ENCODE measurements around the gene SFMBT1. TPM values are rescaled to one million over a fixed set of nuclear protein-coding genes. Genes with fewer than 3 reads are reported as not detected.
A peak's percentile ranks its signal among the peaks of the same experiment; 100 is the strongest.

Gene SFMBT1
- total RNA-seq, 1 donor from 2014 or later: 14.7 TPM

DNA sequence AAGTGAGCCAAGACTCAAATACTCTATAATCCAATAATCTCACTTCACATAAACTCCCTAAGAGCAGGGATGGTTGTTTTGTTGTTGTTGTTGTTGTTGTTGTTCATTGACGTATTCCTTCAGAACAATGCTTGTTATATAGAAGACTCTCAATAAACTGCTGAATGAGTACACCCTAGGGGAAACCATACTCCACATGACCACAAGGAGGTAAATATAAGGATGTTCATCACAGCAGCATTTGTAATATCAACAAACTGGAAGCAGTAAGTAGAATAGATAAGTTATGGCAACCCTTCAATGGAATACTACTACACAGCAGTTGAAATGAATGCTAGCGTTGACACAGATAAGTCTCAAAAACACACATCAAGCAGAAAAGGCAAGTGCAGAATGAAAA, 86.1 kb downstream of the SFMBT1 start:
- intact Hi-C loops (cut with DNase I): no loop called here
- DNase-seq (ENCODE audit: low spot score): no peak

DNA sequence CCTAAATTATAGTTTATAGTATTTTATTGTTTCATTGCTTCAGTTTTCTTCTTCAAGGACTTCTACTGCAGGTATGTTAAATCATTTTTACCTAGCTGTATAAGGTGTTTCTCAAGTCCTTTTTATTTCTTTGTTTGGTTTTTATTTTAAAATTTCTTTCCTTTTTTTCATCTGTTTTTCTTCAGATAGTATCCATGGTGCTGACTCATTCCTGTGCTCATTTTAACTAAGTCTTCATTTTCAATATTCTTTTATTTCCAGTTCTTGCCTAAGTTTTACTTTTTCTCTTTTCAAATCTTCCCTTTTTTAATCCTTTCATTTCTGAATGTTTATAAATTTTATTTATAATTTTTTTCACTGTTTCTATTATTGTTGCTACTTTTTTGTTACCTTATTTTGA, 106.3 kb downstream of the SFMBT1 start:
- intact Hi-C loops (cut with DNase I): loop anchor here (10.0 kb wide), 1 partner anchor 195 kb away; no protein-coding TSS in a partner anchor
- no peak for DNase-seq (ENCODE audit: low spot score)

DNA sequence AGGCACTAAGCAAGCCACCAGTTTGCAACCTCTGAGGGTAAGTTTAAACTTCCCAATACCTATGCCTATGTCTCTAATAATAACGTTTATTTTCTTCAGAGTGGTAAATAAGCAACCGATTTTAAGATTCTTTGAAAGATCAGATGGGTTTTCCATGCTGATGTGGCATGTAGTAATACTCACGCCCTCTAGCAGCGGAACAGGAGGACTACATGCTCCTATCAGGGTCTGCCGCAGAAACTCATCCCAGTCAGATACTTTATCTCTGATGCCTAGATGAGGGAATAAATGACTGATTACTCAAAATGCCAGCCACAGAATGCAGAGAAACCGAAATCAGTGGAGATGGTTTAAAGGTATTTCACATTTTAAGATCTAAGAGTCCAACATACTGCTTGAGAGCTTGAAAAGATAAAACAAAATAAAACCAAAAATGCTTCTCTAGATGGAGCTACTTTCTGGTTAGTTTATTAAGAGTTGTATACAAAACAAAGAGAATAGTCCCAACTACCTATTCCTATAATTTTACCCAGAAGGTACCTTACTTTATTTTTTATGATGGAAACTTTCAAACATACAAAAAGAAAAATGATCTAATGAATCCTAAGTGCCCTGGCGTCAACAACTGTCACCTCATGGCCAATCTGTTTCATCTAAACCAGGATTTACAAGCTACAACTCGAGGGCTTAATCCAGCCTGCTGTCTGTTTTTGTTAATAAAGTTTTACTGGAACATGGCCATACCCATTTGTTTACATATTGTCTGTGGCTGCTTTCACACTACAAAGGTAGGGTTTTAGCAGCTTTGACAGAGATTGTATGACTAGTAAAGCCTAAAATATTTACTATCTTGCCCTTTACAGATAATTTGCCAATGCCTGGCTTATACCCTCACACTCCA, 111.0 kb downstream of the SFMBT1 start:
- DNase-seq (ENCODE audit: low spot score): no peak
- intact Hi-C loops (cut with DNase I): loop anchor here (2.0 to 10.0 kb wide), 2 partner anchors 138 to 190 kb away; no protein-coding TSS in a partner anchor

DNA sequence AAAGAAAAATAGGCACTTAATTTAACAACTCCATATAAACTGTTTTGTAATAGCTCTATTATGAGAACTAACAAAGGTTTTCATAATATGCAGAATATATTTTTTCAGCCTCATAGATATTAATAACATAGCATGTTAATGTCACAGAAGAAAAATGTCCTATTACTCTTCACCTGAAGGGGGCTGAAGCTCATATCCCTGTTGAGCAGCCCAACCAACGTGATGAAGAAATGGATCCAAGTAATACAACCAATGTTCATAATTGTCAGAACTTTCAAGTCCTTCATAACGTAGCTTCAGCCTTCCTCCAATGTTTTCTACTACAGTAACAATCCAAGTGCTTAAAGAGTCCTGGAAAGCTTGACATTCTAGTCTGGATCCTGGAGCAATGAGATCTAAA, 114.0 kb downstream of the SFMBT1 start:
- intact Hi-C loops (cut with DNase I): loop anchor here (10.0 kb wide), 1 partner anchor 187 kb away; no protein-coding TSS in a partner anchor

DNA sequence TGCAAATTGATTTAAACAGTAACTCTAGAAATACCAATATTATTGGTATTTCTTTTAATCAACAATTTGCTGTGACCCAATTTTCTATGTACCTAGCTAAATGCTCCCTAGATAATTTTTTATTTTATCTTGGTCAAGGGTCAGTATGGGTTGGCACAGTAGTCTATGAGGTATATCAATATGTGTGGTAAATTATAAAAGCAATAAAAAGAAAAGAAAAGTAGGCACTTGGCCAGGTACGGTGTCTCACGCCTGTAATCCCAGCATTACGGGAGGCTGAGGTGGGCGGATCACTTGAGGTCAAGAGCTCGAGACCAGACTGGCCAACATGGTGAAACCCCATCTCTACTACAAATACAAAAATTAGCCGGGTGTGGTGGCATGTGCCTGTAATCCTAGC, 114.5 kb downstream of the SFMBT1 start:
- no peak for DNase-seq (ENCODE audit: low spot score)
- intact Hi-C loops (cut with DNase I): loop anchor here (10.0 kb wide), 1 partner anchor 187 kb away; no protein-coding TSS in a partner anchor

More for the DNA sequence above, 114.0 kb downstream of the SFMBT1 start:
- DNase-seq (ENCODE audit: low spot score): no peak

DNA sequence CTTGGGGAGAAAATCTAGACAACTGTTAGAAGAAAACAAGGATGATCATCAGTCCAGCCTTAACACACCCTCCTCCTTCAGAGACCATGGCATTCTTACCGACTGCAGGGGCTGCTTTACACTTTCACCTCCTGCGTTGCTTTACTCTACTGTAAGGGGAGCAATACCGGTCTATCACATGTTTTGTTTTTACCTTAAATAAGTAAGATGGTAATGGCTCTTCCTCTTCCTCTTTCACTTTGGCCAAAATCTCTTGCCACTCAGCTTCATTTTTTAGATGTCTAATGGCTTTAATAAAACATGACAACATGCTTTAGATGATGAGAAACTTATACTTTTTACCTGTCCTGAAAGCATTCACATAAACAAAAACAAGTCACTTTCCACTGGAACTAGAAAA, 115.1 kb downstream of the SFMBT1 start:
- intact Hi-C loops (cut with DNase I): loop anchor here (10.0 kb wide), 1 partner anchor 186 kb away; no protein-coding TSS in a partner anchor
- no peak for DNase-seq (ENCODE audit: low spot score)

DNA sequence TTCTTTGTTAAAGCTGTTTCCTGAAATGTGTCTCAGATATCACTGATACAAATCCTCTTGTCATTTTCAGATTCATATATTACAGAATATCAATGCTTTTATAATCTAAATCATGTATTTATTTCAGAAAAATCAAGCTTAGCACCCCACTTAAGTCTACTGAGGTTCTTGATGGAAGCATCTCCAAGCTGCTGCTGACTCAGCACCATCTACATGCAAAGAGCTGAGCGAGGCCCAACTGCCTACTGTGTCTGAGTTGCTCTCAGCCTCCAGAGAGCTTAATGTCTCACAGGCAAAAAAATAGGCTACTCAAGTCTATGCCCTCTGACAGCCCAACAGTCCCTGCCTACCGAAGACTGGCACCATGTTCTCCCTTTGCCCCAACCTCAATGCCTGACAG, 119.3 kb downstream of the SFMBT1 start:
- DNase-seq (ENCODE audit: low spot score): no peak
- intact Hi-C loops (cut with DNase I): no loop called here

DNA sequence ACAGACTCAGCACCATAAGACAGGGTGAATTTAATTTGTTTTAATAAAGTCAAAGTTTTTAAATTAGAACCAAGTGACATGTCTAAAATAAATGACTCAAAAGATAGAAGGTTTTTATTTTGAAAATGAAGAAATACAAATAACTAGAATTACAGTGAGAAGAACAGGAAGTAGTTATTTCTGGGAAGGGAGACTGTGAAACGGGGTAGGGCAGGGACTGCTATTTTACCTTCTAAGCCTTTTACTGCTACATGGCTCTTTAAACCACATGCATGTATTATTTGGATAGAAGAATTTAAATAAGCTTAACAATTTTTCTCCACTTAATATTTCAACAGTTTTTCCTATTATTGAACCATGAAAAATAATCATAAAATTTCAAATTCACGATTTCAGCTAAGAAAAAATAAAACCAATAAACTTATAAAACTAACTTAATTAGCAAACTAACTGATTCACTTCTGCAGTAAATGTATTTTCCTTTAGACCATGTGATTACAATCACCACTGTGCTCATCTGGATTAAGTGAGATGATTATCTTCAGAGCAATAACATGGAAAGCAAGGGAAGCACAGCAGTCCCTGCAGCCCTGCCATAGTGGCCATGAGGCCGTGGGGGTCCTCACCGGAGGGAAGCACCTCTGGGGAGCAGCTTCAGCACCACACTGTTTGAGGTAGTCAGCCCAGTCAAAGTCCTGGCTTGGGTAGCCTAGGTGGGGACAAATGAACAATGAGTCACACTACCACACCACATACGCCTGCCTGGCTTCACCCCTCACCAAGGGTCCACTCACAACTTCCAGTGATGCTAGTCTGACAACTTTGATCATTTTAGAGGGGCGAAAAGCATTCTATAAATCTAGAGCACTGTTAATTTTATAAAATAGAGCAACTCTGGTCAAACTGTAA, 120.2 kb downstream of the SFMBT1 start:
- intact Hi-C loops (cut with DNase I): no loop called here
- no peak for DNase-seq (ENCODE audit: low spot score)

DNA sequence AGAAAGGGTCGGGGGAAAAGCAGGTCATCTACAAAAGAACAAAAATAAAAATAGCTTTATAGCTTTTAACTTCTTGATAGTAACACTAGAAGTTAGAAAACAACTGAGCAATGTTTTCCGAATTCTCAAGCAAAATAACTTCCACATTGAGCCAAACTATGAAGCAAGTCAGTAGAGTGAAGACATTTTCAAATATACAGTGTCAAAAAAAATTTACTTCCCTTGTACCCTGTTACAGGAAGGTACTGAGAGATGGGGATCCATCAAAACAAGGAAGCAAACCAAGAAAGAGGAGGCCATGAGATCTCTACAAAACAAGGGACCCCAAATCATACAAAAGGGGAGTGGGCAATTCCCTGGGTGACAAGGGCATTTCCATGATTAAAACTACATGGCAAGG, 121.9 kb downstream of the SFMBT1 start:
- DNase-seq (ENCODE audit: low spot score): no peak
- intact Hi-C loops (cut with DNase I): no loop called here

DNA sequence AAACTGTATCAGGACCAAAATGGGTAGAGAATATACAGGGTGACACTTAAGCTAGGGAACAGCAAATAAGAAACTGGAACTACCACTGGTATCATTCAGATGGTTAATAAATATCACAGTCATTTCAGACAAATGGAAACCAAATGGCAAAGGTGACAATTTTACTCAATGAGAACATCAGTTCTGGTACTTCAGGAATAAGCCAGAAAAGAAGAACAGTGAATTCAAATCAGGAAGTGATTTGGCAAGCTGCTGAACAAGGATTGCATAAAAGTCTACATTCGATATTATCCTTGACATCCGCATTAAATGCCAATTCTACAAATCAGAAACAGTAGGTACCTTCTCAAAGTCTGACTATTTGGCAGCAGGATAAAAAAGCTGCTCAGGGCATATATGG, 125.0 kb downstream of the SFMBT1 start:
- DNase-seq (ENCODE audit: low spot score): no peak
- intact Hi-C loops (cut with DNase I): no loop called here

DNA sequence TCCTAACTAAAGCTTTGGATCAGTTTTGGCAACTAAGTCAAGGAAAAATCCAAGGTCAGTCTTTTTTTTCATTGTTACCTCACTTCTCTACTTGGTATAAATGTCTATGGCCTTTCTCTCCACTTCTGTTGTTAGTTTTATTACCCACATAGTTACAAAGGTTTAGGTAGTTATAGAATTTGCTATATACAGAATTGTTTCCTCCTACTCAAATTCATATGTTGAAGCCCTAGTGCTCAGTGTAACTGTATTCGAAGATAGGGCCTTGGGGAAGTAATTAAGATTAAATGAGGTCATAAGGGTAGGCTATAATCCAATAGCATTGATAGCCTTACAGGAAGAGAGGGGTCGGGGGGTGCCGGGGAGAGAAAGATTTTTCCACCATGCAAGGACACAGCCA, 128.8 kb downstream of the SFMBT1 start:
- intact Hi-C loops (cut with DNase I): no loop called here
- DNase-seq (ENCODE audit: low spot score): no peak

DNA sequence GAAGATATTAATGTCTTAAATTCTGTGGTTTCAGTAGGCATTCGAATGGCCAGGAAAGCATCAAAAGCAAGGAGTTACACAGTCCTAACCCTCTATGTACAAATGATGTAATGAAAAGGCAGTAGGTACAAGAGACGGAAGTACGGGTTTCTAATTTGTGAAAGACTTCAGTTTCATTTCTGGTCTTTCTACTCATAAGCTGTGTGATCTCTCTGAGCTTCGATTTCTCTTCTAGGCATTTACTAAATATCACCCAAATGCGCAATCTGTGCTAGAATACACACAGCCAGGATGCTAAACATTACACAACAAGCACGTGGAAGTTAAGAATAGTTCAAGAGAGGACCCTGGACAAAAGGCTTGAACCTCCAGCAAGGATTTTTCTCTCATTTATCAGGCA, 130.6 kb downstream of the SFMBT1 start:
- no peak for DNase-seq (ENCODE audit: low spot score)
- intact Hi-C loops (cut with DNase I): no loop called here

DNA sequence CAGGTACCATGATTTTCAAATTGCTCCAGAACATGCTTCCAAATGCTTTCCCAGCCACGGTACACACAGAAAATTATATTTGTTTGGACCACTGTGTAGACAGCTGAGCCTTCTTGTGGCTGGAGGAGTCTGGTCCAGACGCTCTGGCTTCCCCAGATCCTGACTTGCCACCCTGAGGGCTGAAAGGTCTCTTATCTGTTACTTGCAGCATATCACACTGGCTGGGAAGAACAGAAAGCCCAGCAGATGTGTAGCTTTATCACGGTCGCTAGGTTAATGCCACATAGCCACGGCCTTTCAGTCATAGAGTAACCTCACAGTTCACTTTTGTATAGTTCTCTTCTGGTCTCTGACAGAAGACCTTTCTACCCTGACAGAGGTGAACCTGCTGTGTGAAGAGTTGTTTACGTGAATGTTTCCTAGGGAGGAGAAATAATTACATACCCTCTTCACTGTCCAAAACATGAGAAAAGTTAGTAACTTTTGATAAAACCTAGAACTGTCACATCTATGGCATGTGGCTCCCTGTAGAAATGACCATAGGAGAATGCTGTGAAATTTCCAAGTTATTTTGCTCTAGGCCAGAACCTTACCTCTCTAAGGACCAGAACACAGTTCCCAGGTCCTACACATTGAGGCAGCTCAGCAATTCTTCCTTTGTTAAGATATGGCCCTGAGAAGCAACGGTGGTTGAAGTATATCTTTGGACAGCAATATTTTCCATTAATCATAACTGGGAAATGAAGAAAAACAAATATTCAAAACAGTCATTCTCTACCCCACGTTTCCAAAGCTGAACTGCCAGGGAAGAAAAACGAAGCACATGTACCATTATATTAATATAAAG, 132.8 kb downstream of the SFMBT1 start:
- intact Hi-C loops (cut with DNase I): no loop called here
- no peak for DNase-seq (ENCODE audit: low spot score)

DNA sequence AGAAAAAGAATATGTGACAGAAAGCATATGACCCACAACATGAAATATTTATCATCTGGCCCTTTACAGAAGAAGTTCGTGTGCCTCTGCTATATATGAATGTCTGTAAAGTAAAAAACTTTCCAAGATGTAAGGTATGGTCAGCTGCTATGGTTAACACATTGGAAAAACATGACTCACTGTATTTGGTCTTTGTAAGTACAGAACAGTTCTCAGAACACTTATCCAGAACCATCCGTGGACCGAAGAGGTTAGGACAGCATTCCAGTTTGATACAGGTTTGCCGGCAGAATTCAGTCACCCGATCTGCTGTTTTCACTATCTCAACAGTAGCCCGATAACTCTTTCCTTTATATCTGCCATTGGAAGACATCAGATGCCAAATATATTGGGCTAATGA, 135.1 kb downstream of the SFMBT1 start:
- intact Hi-C loops (cut with DNase I): no loop called here
- no peak for DNase-seq (ENCODE audit: low spot score)

DNA sequence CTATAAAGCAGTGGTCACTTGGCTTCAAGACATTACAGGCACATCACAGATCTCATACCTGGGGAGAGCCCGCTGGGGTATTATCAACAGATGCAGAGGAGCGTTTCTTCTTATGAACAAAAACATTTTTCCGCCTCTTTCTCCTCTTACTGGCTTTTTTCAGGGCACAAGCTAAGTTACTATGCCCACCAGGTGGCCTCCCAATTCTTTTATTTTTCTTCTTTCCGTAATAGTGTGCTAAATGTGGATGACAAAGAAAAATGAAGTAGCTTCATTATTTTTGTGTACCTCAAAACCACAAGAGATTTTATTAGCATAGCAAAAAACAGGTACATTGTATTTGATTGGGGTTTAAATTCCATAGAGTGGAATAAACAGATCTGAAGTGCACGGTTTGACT, 138.4 kb downstream of the SFMBT1 start:
- intact Hi-C loops (cut with DNase I): no loop called here
- DNase-seq (ENCODE audit: low spot score): no peak

DNA sequence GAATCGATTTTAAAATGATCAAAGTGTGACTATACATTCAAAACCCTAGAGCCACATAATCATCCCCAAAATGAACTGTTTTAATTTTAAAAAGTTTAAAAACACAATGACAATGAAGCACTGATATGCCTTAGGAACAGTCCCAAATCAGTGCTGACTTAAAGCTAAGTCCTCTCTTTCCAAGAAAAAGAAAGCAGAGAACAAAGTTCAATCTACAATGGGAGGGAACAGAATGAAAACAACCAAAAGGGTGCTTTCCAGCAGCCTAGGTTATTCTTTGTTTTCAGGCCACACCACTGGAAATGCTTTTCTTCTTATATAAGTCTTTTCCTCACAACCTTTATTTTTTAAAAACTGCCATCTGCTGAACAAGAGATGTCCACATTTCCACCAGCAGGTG, 141.3 kb downstream of the SFMBT1 start:
- DNase-seq (ENCODE audit: low spot score): no peak
- intact Hi-C loops (cut with DNase I): no loop called here

DNA sequence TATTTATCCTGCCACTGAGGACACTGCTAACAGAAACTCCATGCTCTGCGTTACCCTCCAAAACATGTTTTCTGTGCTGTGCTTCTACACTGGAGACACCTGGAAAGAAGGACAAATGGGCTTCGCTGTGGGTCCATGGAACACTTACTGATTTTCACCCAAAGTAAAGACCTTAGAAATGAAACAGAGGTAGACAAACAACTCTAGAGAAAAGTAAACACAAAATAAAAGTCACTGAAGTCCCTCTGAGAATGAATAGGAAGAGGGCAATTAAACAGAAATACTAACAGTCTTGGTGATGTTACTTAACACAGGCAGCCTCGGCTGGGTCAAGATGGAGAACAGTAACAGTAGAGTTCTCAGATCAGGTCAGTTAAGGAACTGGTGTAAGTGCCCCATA, 141.9 kb downstream of the SFMBT1 start:
- intact Hi-C loops (cut with DNase I): no loop called here
- DNase-seq (ENCODE audit: low spot score): no peak

DNA sequence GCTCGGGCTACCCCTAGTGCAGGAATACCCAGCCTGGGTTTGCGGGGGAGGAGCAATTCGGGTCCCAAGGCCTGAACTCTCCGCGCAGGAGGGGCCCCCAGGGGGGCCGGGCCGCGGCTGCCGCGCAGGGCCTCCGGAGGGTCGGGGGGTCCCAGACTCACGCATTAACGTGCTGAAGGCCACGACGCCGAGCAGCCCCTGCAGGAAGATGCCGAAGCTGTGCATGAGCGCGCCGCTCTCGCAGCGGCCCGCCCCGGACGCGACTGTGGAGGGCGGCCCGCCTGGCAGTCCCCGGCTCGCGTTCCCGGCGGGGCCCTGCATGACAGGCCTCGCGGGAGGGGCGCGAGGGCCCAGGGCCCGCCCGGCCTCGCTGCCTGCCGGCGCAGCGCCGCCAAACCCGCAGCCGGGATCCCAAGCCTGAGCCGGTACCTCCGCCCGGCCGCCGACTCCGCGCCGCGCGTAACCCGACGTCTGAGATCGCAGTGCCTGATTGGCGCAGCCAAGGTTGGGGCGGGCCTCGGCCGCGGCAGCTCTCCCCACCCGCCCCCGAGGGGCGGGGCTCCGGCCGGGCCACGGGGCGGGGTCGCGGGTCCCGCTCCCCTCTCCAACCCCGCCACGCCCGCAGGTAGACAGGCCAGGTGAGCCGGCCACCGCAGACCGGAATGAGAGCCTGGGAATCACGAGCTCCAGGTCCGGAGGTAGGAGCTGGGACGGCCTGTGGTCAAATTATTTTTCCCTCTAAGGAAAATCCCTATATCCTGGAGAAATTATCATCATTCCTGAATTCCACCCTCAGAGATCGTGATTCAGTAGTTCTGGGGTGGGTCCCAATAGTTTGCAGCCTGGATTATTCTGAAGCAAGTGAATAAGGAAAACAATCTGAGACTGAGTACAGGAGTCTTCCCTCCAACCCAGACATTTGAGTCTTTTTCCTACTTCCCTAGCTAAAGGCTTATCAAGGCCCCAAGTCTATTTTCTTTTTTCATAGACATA, 148.4 kb downstream of the SFMBT1 start, which contains the start of gene STIMATE:
STIMATE (minus strand) TSS at position 419 of the 993 bp plus-strand sequence; CDS start at position 321, 98 bp downstream.
- peak; percentile 95 for DNase-seq (ENCODE audit: low spot score)
- intact Hi-C loops (cut with DNase I): loop anchor here (5.0 kb wide), 1 partner anchor 50 kb away; no protein-coding TSS in a partner anchor
